NCI-H2029 (cell line): ENCODE measurements around the gene SPSB3.

ENCODE experiments used
- DNase-seq: peaks from one replicate; lab custom pipeline; 2025; lab: John Stamatoyannopoulos, UW

Gene SPSB3

GRCh38 chr16:1763521-1764511 lies 18.6 kb downstream of the SPSB3 start:
- no peak for DNase-seq

- no peak for DNase-seq
These were observed 19.4 kb downstream of the SPSB3 start for GRCh38 chr16:1762879-1763520.

- no peak for DNase-seq
These were observed 20.0 kb downstream of the SPSB3 start for GRCh38 chr16:1762196-1762878.

- no peak for DNase-seq
These were observed 20.6 kb downstream of the SPSB3 start for GRCh38 chr16:1761751-1762150.

- no peak for DNase-seq
These were observed 21.5 kb downstream of the SPSB3 start for GRCh38 chr16:1760911-1761310.

GRCh38 chr16:1759511-1759910 lies 22.9 kb downstream of the SPSB3 start:
- DNase-seq, result no peak

GRCh38 chr16:1758923-1759322 lies 23.4 kb downstream of the SPSB3 start:
- no peak for DNase-seq

- DNase-seq, result no peak
These were observed 24.5 kb downstream of the SPSB3 start for GRCh38 chr16:1757714-1758461.

GRCh38 chr16:1754204-1754603 lies 28.2 kb downstream of the SPSB3 start:
- no peak for DNase-seq

GRCh38 chr16:1752853-1753252 lies 29.5 kb downstream of the SPSB3 start:
- DNase-seq, result no peak

GRCh38 chr16:1751946-1752345 lies 30.4 kb downstream of the SPSB3 start:
- no peak for DNase-seq

- DNase-seq, result no peak
These were observed 32.9 kb downstream of the SPSB3 start for GRCh38 chr16:1749152-1750117.

GRCh38 chr16:1747934-1748333 lies 34.4 kb downstream of the SPSB3 start:
- no peak for DNase-seq

- DNase-seq, result no peak
These were observed 35.6 kb downstream of the SPSB3 start for GRCh38 chr16:1746693-1747195.

GRCh38 chr16:1745900-1746692 lies 36.3 kb downstream of the SPSB3 start:
- DNase-seq, result no peak

- DNase-seq, result no peak
These were observed 37.0 kb downstream of the SPSB3 start for GRCh38 chr16:1745181-1745899.

- DNase-seq, result no peak
These were observed 38.0 kb downstream of the SPSB3 start for GRCh38 chr16:1744338-1744840.

GRCh38 chr16:1743376-1744337 lies 38.7 kb downstream of the SPSB3 start:
- no peak for DNase-seq
